MM.1S (cell line): ENCODE data around the gene B4GALNT3.

Experiments
- DNase-seq: peaks from one replicate; pipeline ENCODE4 v3.0.0-alpha.2; 2015
- H2AFZ ChIP-seq: fragments of 300-600 bp; sonication (generic); 2 replicates; pipeline ENCODE4 v1.6.0; 2016; ENCODE audit warnings: antibody characterized with exemption, low read length
- H3F3A ChIP-seq: fragments of 300-600 bp; sonication (generic); 2 replicates; pipeline ENCODE4 v1.6.1; 2016; ENCODE audit warnings: mild to moderate bottlenecking, antibody characterized with exemption, low read length, moderate library complexity, mixed read lengths; ENCODE audit not compliant: insufficient read depth
- H3K27ac ChIP-seq: fragments of 300-600 bp; sonication (generic); 2 replicates; pipeline ENCODE4 v1.5.1; 2016; ENCODE audit warnings: mild to moderate bottlenecking, low read length
- H3K27me3 ChIP-seq: fragments of 300-600 bp; sonication (generic); replicated peaks from 2 replicates; pipeline ENCODE4 v1.6.0; 2016; ENCODE audit warnings: low read length; ENCODE audit not compliant: insufficient read depth
- H3K36me3 ChIP-seq: fragments of 300-600 bp; sonication (generic); replicated peaks from 2 replicates; pipeline ENCODE4 v1.6.1; 2016; ENCODE audit warnings: mild to moderate bottlenecking, low read length, mixed read lengths; ENCODE audit not compliant: insufficient read depth
- H3K4me1 ChIP-seq: fragments of 300-600 bp; sonication (generic); 2 replicates; pipeline ENCODE4 v1.6.1; 2016; ENCODE audit warnings: low read length, mixed read lengths
- H3K4me2 ChIP-seq: fragments of 300-600 bp; sonication (generic); 2 replicates; pipeline ENCODE4 v1.6.0; 2016; ENCODE audit warnings: low read depth, low read length
- H3K4me3 ChIP-seq: fragments of 300-600 bp; sonication (generic); 2 replicates; pipeline ENCODE4 v1.5.1; 2016; ENCODE audit warnings: low read length, mixed read lengths
- H3K79me2 ChIP-seq: fragments of 300-600 bp; sonication (generic); 2 replicates; pipeline ENCODE4 v1.6.1; 2016; ENCODE audit warnings: mixed run types, low read length, mixed read lengths
- H3K9ac ChIP-seq: fragments of 300-600 bp; sonication (generic); 2 replicates; pipeline ENCODE4 v1.6.1; 2016; ENCODE audit warnings: low read length, mixed read lengths
- H3K9me2 ChIP-seq: fragments of 300-600 bp; sonication (generic); replicated peaks from 2 replicates; pipeline ENCODE4 v1.6.1; 2016; ENCODE audit warnings: mild to moderate bottlenecking, low read length, mixed read lengths; ENCODE audit not compliant: insufficient read depth
- H3K9me3 ChIP-seq: fragments of 300-600 bp; sonication (generic); replicated peaks from 2 replicates; pipeline ENCODE4 v1.6.1; 2016; ENCODE audit warnings: mild to moderate bottlenecking, low read length, mixed read lengths; ENCODE audit not compliant: insufficient read depth
- H4K20me1 ChIP-seq: fragments of 300-600 bp; sonication (generic); 2 replicates; pipeline ENCODE4 v1.6.1; 2016; ENCODE audit warnings: mild to moderate bottlenecking, low read length, moderate library complexity, mixed read lengths; ENCODE audit not compliant: insufficient read depth
- EZH2 ChIP-seq: fragments of 300-600 bp; sonication (generic); optimal IDR thresholded peaks from 2 replicates; pipeline ENCODE3; 2017; ENCODE audit warnings: low read depth, mild to moderate bottlenecking, antibody characterized with exemption, low read length, mixed read lengths
- EZH2phosphoT487 ChIP-seq: fragments of 300-600 bp; sonication (generic); IDR thresholded peaks from 2 replicates; pipeline ENCODE4 v1.6.1; 2018; ENCODE audit warnings: antibody characterized with exemption, low read length
- TF ChIP-seq, protein P1 (sequence below): fragments of 300-600 bp; sonication (generic); IDR thresholded peaks from 2 replicates; pipeline ENCODE4 v1.5.1; 2016; ENCODE audit warnings: antibody characterized with exemption, low read length, mixed read lengths

The B4GALNT3 gene

DNA sequence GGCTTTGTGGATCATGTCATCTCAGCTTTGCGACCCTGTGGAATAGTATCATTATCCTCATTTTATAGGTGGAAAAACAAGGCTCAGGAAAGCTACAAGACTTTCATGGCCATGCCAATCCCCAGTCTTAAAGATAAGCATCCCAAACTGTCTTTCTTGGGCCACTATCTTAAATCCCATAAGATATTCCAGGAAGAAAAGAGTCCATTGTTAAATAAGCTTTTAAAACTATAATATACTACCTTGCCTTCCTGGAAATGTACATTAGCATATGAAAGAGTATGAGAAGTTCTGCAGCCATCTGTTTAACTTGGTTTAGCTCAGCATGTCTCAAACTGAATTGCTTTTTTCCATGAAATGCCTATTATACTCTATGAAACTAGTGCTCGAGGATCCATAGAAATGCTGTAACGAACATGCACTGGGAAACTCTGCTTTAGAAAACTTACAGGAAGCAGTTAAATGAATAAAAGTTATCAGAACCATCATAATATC lies 77.1 kb downstream of the B4GALNT3 start:
- no peak overlapping the region for H3K9ac ChIP-seq
- H4K20me1 ChIP-seq, result no peaks in the 10 kb centered on the region
- no peak overlapping the region for H2AFZ ChIP-seq
- no peak overlapping the region for H3K4me2 ChIP-seq
- H3K27me3 ChIP-seq, result peaks cover 12% of the 10 kb centered on the region; the same call in 1 of the 2 replicates
- H3K9me3 ChIP-seq, result no peaks in the 10 kb centered on the region
- H3K79me2 ChIP-seq, result no peaks in the 10 kb centered on the region
- no peak overlapping the region for H3K4me3 ChIP-seq
- H3F3A ChIP-seq, result no peaks in the 10 kb centered on the region
- no peaks in the 10 kb centered on the region for H3K36me3 ChIP-seq
- no peak overlapping the region for H3K27ac ChIP-seq
- TF ChIP-seq, protein P1, sequence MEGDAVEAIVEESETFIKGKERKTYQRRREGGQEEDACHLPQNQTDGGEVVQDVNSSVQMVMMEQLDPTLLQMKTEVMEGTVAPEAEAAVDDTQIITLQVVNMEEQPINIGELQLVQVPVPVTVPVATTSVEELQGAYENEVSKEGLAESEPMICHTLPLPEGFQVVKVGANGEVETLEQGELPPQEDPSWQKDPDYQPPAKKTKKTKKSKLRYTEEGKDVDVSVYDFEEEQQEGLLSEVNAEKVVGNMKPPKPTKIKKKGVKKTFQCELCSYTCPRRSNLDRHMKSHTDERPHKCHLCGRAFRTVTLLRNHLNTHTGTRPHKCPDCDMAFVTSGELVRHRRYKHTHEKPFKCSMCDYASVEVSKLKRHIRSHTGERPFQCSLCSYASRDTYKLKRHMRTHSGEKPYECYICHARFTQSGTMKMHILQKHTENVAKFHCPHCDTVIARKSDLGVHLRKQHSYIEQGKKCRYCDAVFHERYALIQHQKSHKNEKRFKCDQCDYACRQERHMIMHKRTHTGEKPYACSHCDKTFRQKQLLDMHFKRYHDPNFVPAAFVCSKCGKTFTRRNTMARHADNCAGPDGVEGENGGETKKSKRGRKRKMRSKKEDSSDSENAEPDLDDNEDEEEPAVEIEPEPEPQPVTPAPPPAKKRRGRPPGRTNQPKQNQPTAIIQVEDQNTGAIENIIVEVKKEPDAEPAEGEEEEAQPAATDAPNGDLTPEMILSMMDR, result no peak
- TF ChIP-seq EZH2 (no peak), EZH2phosphoT487 (no peak)
- H3K4me1 ChIP-seq, result no peaks in the 10 kb centered on the region
- DNase-seq, result no peak
- no peaks in the 10 kb centered on the region for H3K9me2 ChIP-seq

- Histone ChIP-seq H3F3A (no peaks in the 10 kb centered on the region), H3K4me1 (no peaks in the 10 kb centered on the region), H2AFZ (no peak overlapping the region), H3K9ac (no peak overlapping the region), H3K79me2 (no peaks in the 10 kb centered on the region), H3K4me3 (no peak overlapping the region), H3K4me2 (no peak overlapping the region), H3K9me2 (no peaks in the 10 kb centered on the region), H3K27ac (no peak overlapping the region), H3K27me3 (peaks cover 19% of the 10 kb centered on the region), H3K9me3 (no peaks in the 10 kb centered on the region), H4K20me1 (no peaks in the 10 kb centered on the region), H3K36me3 (no peaks in the 10 kb centered on the region)
- no peak for DNase-seq
- TF ChIP-seq EZH2phosphoT487 (no peak), EZH2 (no peak)
- TF ChIP-seq, protein P1, result no peak
Measured at GRCh38 chr12:537772-538171, 78.0 kb downstream of the B4GALNT3 start.

- Histone ChIP-seq H3K79me2 (no peaks in the 10 kb centered on the region), H3K27ac (no peak overlapping the region), H3K4me3 (no peak overlapping the region), H3K36me3 (no peaks in the 10 kb centered on the region), H3K9ac (no peak overlapping the region), H4K20me1 (no peaks in the 10 kb centered on the region), H3K4me2 (no peak overlapping the region), H3K27me3 (peaks cover 23% of the 10 kb centered on the region), H3K9me2 (no peaks in the 10 kb centered on the region), H3F3A (no peaks in the 10 kb centered on the region), H3K9me3 (no peaks in the 10 kb centered on the region), H3K4me1 (no peaks in the 10 kb centered on the region), H2AFZ (no peak overlapping the region)
- TF ChIP-seq EZH2phosphoT487 (no peak), EZH2 (no peak)
- TF ChIP-seq, protein P1, result no peak
- no peak for DNase-seq
Measured at GRCh38 chr12:538731-539539, 79.2 kb downstream of the B4GALNT3 start.
